ENCODE results near the gene IGF2. TPM values are rescaled to one million over a fixed set of nuclear protein-coding genes. Genes with fewer than 3 reads are reported as not detected.

The IGF2 gene
- total RNA-seq, 5 donors from 2014 or later (not counting 1 experiment from before 2014, with no cell fraction given) = 0.30 to 0.98 (median 0.60) TPM; not detected in 1

- H3K9me3 ChIP-seq = no peaks in the 10 kb centered on the region
- 90% methylated on average over 11 of the region's 13 CpGs for whole genome bisulfite sequencing (ENCODE audit: insufficient coverage)
- H3K36me3 ChIP-seq (ENCODE audit: control insufficient read depth in 2 of 2, extremely low read depth in 1 of 2, insufficient read depth in 1 of 2, low read length in 1 of 2) = no peaks in the 10 kb centered on the region
- ATAC-seq (replicated peaks in 1 of 4) (no peak), DNase-seq (no peak)
- no peaks in the 10 kb centered on the region for H3K36me3 Mint-ChIP-seq
- CTCF ChIA-PET = no interaction called here
- peaks cover 0 to 5% of the 10 kb centered on the region in 2 experiments for H3K4me1 ChIP-seq (ENCODE audit: control insufficient read depth in 1 of 2, extremely low read depth in 1 of 2, insufficient read depth in 2 of 2, low read length in 2 of 2)
- H3K4me3 ChIP-seq (ENCODE audit: control insufficient read depth in 1 of 2, extremely low read depth in 1 of 2, low read length in 1 of 2) = no peak within 1 kb of the TSS
- no peak within 1 kb of the TSS for H3K27ac Mint-ChIP-seq
- no peaks in the 10 kb centered on the region for H3K4me1 Mint-ChIP-seq
- POLR2A ChIA-PET = no interaction called here
- no peak within 1 kb of the TSS for H3K27ac ChIP-seq (ENCODE audit: low read length)
- no peak within 1 kb of the TSS for H3K4me3 Mint-ChIP-seq
- peaks cover 0 to 8% of the 10 kb centered on the region in 2 donors for H3K27me3 Mint-ChIP-seq
- no peaks in the 10 kb centered on the region for H3K9me3 Mint-ChIP-seq
- H3K27me3 ChIP-seq (replicated peaks in 1 of 2; ENCODE audit: control insufficient read depth in 2 of 2, extremely low read depth in 1 of 2, insufficient read depth in 2 of 2, low read length in 1 of 2) = peaks cover 0 to 66% of the 10 kb centered on the region in 2 experiments
Observed at GRCh38 chr11:2160736-2161259, 21.6 kb upstream of the IGF2 start, which contains the start of gene INS. INS (minus strand) TSS chr11:2161209; CDS start chr11:2160971, 238 bp downstream.

GRCh38 chr11:2159536-2160413 is 20.6 kb upstream of the IGF2 start:
- CTCF ChIA-PET = no interaction called here
- no peak overlapping the region for H3K4me3 Mint-ChIP-seq
- 79% methylated on average over 35 of the region's 36 CpGs for WGBS (ENCODE audit: insufficient coverage)

GRCh38 chr11:2158966-2159365 is 19.8 kb upstream of the IGF2 start:
- CTCF ChIA-PET = interaction anchor here in 1 of 2 donors (0.5 kb wide), 1 partner anchor 120 kb away, joined by 6 read pairs; no protein-coding TSS in a partner anchor
- Histone ChIP-seq H3K4me1 (ENCODE audit: control insufficient read depth in 1 of 2, extremely low read depth in 1 of 2, insufficient read depth in 2 of 2, low read length in 2 of 2) (peaks cover 0 to 4% of the 10 kb centered on the region in 2 experiments), H3K27me3 (replicated peaks in 1 of 2; ENCODE audit: control insufficient read depth in 2 of 2, extremely low read depth in 1 of 2, insufficient read depth in 2 of 2, low read length in 1 of 2) (peaks cover 0 to 56% of the 10 kb centered on the region in 2 experiments), H3K27ac (ENCODE audit: low read length) (no peak overlapping the region), H3K4me3 (ENCODE audit: control insufficient read depth in 1 of 2, extremely low read depth in 1 of 2, low read length in 1 of 2) (no peak overlapping the region), H3K9me3 (no peaks in the 10 kb centered on the region), H3K36me3 (ENCODE audit: control insufficient read depth in 2 of 2, extremely low read depth in 1 of 2, insufficient read depth in 1 of 2, low read length in 1 of 2) (no peaks in the 10 kb centered on the region)
- 67% methylated on average over 3 of the region's 10 CpGs for WGBS (ENCODE audit: insufficient coverage)
- Mint-ChIP-seq H3K4me3 (no peak overlapping the region), H3K4me1 (no peaks in the 10 kb centered on the region), H3K9me3 (no peaks in the 10 kb centered on the region), H3K36me3 (no peaks in the 10 kb centered on the region), H3K27ac (no peak overlapping the region), H3K27me3 (peaks cover 0 to 8% of the 10 kb centered on the region in 2 donors)
- ATAC-seq (replicated peaks in 1 of 4) (no peak), DNase-seq (no peak)
- POLR2A ChIA-PET = no interaction called here

More at GRCh38 chr11:2159536-2160413, 20.6 kb upstream of the IGF2 start:
- Histone ChIP-seq H3K4me1 (ENCODE audit: control insufficient read depth in 1 of 2, extremely low read depth in 1 of 2, insufficient read depth in 2 of 2, low read length in 2 of 2) (peaks cover 0 to 4% of the 10 kb centered on the region in 2 experiments), H3K36me3 (ENCODE audit: control insufficient read depth in 2 of 2, extremely low read depth in 1 of 2, insufficient read depth in 1 of 2, low read length in 1 of 2) (no peaks in the 10 kb centered on the region), H3K4me3 (ENCODE audit: control insufficient read depth in 1 of 2, extremely low read depth in 1 of 2, low read length in 1 of 2) (no peak overlapping the region), H3K9me3 (no peaks in the 10 kb centered on the region), H3K27ac (ENCODE audit: low read length) (no peak overlapping the region), H3K27me3 (replicated peaks in 1 of 2; ENCODE audit: control insufficient read depth in 2 of 2, extremely low read depth in 1 of 2, insufficient read depth in 2 of 2, low read length in 1 of 2) (peaks cover 0 to 59% of the 10 kb centered on the region in 2 experiments)
- Mint-ChIP-seq H3K27me3 (peaks cover 0 to 8% of the 10 kb centered on the region in 2 donors), H3K27ac (no peak overlapping the region), H3K36me3 (no peaks in the 10 kb centered on the region), H3K4me1 (no peaks in the 10 kb centered on the region), H3K9me3 (no peaks in the 10 kb centered on the region)
- POLR2A ChIA-PET = no interaction called here
- DNase-seq (no peak), ATAC-seq (replicated peaks in 1 of 4) (no peak)

GRCh38 chr11:2158296-2158737 is 19.1 kb upstream of the IGF2 start:
- Histone ChIP-seq H3K4me1 (ENCODE audit: control insufficient read depth in 1 of 2, extremely low read depth in 1 of 2, insufficient read depth in 2 of 2, low read length in 2 of 2) (peaks cover 0 to 4% of the 10 kb centered on the region in 2 experiments), H3K36me3 (ENCODE audit: control insufficient read depth in 2 of 2, extremely low read depth in 1 of 2, insufficient read depth in 1 of 2, low read length in 1 of 2) (no peaks in the 10 kb centered on the region), H3K9me3 (no peaks in the 10 kb centered on the region), H3K27ac (ENCODE audit: low read length) (no peak overlapping the region), H3K4me3 (ENCODE audit: control insufficient read depth in 1 of 2, extremely low read depth in 1 of 2, low read length in 1 of 2) (no peak overlapping the region), H3K27me3 (replicated peaks in 1 of 2; ENCODE audit: control insufficient read depth in 2 of 2, extremely low read depth in 1 of 2, insufficient read depth in 2 of 2, low read length in 1 of 2) (peaks cover 0 to 54% of the 10 kb centered on the region in 2 experiments)
- Mint-ChIP-seq H3K9me3 (no peaks in the 10 kb centered on the region), H3K27ac (no peak overlapping the region), H3K4me1 (no peaks in the 10 kb centered on the region), H3K36me3 (no peaks in the 10 kb centered on the region), H3K4me3 (no peak overlapping the region), H3K27me3 (peaks cover 0 to 5% of the 10 kb centered on the region in 2 donors)
- DNase-seq = no peak
- WGBS (ENCODE audit: insufficient coverage) = 66% methylated on average over 11 of the region's 13 CpGs
- ATAC-seq (replicated peaks in 1 of 4) = no peak
- CTCF ChIA-PET = interaction anchor here in 1 of 2 donors (0.5 kb wide), 1 partner anchor 119 kb away, joined by 6 read pairs; no protein-coding TSS in a partner anchor
- POLR2A ChIA-PET = no interaction called here

- H3K4me3 Mint-ChIP-seq = no peak overlapping the region
- ChIA-PET POLR2A (no interaction called here), CTCF (interaction anchor here in 1 of 2 donors (1.2 kb wide), 1 partner anchor 121 kb away, joined by 3 read pairs; no protein-coding TSS in a partner anchor)
- no peak overlapping the region for H3K27ac Mint-ChIP-seq
- DNase-seq = no peak
- Histone ChIP-seq H3K36me3 (ENCODE audit: control insufficient read depth in 2 of 2, extremely low read depth in 1 of 2, insufficient read depth in 1 of 2, low read length in 1 of 2) (no peaks in the 10 kb centered on the region), H3K4me3 (ENCODE audit: control insufficient read depth in 1 of 2, extremely low read depth in 1 of 2, low read length in 1 of 2) (no peak overlapping the region), H3K9me3 (no peaks in the 10 kb centered on the region), H3K27me3 (replicated peaks in 1 of 2; ENCODE audit: control insufficient read depth in 2 of 2, extremely low read depth in 1 of 2, insufficient read depth in 2 of 2, low read length in 1 of 2) (peaks cover 0 to 45% of the 10 kb centered on the region in 2 experiments), H3K27ac (ENCODE audit: low read length) (no peak overlapping the region), H3K4me1 (ENCODE audit: control insufficient read depth in 1 of 2, extremely low read depth in 1 of 2, insufficient read depth in 2 of 2, low read length in 2 of 2) (peaks cover 0 to 4% of the 10 kb centered on the region in 2 experiments)
- no peaks in the 10 kb centered on the region for H3K9me3 Mint-ChIP-seq
- H3K36me3 Mint-ChIP-seq = no peaks in the 10 kb centered on the region
- 70% methylated on average over 13 of the region's 18 CpGs for WGBS (ENCODE audit: insufficient coverage)
- H3K4me1 Mint-ChIP-seq = no peaks in the 10 kb centered on the region
- H3K27me3 Mint-ChIP-seq = peaks cover 0 to 5% of the 10 kb centered on the region in 2 donors
- no peak for ATAC-seq (replicated peaks in 1 of 4)
Observed at GRCh38 chr11:2157294-2158040, 18.3 kb upstream of the IGF2 start.

Measured in T-cell (primary cell).